Measurements from ENCODE around the gene THOC5. TPM values are rescaled to one million over a fixed set of nuclear protein-coding genes. Genes with fewer than 3 reads are reported as not detected.

THOC5 gene
- total and polyA plus RNA-seq, 8 donors: 32.7 to 44.2 (median 38.3) TPM

- peaks cover 0 to 9% of the 10 kb centered on the region in 2 donors for H3K4me1 ChIP-seq
- no peak for DNase-seq
- intact Hi-C loops (cut with DNase I): no loop called here
- H3K9me3 ChIP-seq: no peaks in the 10 kb centered on the region
- peak overlapping the region; percentile 54 to 60 for H3K4me3 ChIP-seq
- no peak for ATAC-seq
- no peak for TF ChIP-seq CTCF (IDR thresholded peaks at IDR 0.05)
- H3K36me3 ChIP-seq: no peaks in the 10 kb centered on the region
- no peaks in the 10 kb centered on the region for H3K27me3 ChIP-seq
- peak overlapping the region in 1 of 2 donors; percentile 41 for H3K27ac ChIP-seq
These were observed 26.7 kb upstream of the THOC5 start for GRCh38 chr22:29580200-29580810.

- no peak for ATAC-seq
- no peak for DNase-seq
- H3K27ac ChIP-seq: no peak overlapping the region
- no peak for TF ChIP-seq CTCF (IDR thresholded peaks at IDR 0.05)
- no peak overlapping the region for H3K4me3 ChIP-seq
- no peaks in the 10 kb centered on the region for H3K27me3 ChIP-seq
- H3K36me3 ChIP-seq: no peaks in the 10 kb centered on the region
- no peaks in the 10 kb centered on the region for H3K9me3 ChIP-seq
- intact Hi-C loops (cut with DNase I): no loop called here
- peaks cover 0 to 9% of the 10 kb centered on the region in 2 donors for H3K4me1 ChIP-seq
These were observed 25.1 kb upstream of the THOC5 start for GRCh38 chr22:29578462-29579200.

- peaks cover 0 to 5% of the 10 kb centered on the region in 2 donors for H3K36me3 ChIP-seq
- intact Hi-C loops (cut with DNase I): no loop called here
- no peak for TF ChIP-seq CTCF (IDR thresholded peaks at IDR 0.05)
- no peak for ATAC-seq
- H3K4me3 ChIP-seq: no peak overlapping the region
- H3K4me1 ChIP-seq: peaks cover 0 to 2% of the 10 kb centered on the region in 2 donors
- no peak for DNase-seq
- no peaks in the 10 kb centered on the region for H3K27me3 ChIP-seq
- H3K9me3 ChIP-seq: no peaks in the 10 kb centered on the region
- H3K27ac ChIP-seq: no peak overlapping the region
These were observed 21.3 kb upstream of the THOC5 start for GRCh38 chr22:29574762-29575450.

GRCh38 chr22:29570912-29571549 is 17.5 kb upstream of the THOC5 start:
- ATAC-seq (no peak), DNase-seq (no peak)
- H3K36me3 ChIP-seq: peaks cover 0 to 19% of the 10 kb centered on the region in 2 donors
- intact Hi-C loops (cut with DNase I): no loop called here
- H3K4me3 ChIP-seq: no peak overlapping the region
- H3K27me3 ChIP-seq: no peaks in the 10 kb centered on the region
- no peak for TF ChIP-seq CTCF (IDR thresholded peaks at IDR 0.05)
- H3K9me3 ChIP-seq: no peaks in the 10 kb centered on the region
- H3K27ac ChIP-seq: no peak overlapping the region
- no peaks in the 10 kb centered on the region for H3K4me1 ChIP-seq

GRCh38 chr22:29570456-29570855 is 16.9 kb upstream of the THOC5 start:
- Histone ChIP-seq H3K4me1 (no peaks in the 10 kb centered on the region), H3K27ac (no peak overlapping the region), H3K36me3 (peaks cover 0 to 19% of the 10 kb centered on the region in 2 donors), H3K27me3 (no peaks in the 10 kb centered on the region), H3K9me3 (no peaks in the 10 kb centered on the region), H3K4me3 (no peak overlapping the region)
- ATAC-seq: no peak
- intact Hi-C loops (cut with DNase I): no loop called here
- TF ChIP-seq CTCF (IDR thresholded peaks at IDR 0.05): no peak
- no peak for DNase-seq

All from left lung (tissue), 10 donors.